CD4-positive, alpha-beta T cell treated with Interleukin-15 for 1 hour (primary cell): Measurements from ENCODE around the gene PLPPR4.
"Not testable (repeated sequence)": the region's sequence is repeated elsewhere in the genome, so short reads cannot be mapped to it uniquely, and the experiment has no call there.

Source experiments
- DNase-seq: peaks from one replicate; pipeline ENCODE4 v3.0.0-alpha.2; 2020

The PLPPR4 gene

GRCh38 chr1:99264201-99265021, at the start of gene PLPPR4:
Gene PLPPR4 (plus strand): TSS chr1:99264492. CDS start chr1:99264594, 102 bp downstream.
- no peak for DNase-seq

- DNase-seq, result no peak
These were observed 47.3 kb upstream of the PLPPR4 start for GRCh38 chr1:99216956-99217355.

GRCh38 chr1:99217599-99217998, 46.7 kb upstream of the PLPPR4 start:
- no peak for DNase-seq

GRCh38 chr1:99218572-99218971, 45.7 kb upstream of the PLPPR4 start:
- no peak for DNase-seq

- no peak for DNase-seq
These were observed 45.3 kb upstream of the PLPPR4 start for GRCh38 chr1:99218999-99219398.

GRCh38 chr1:99227056-99227897, 37.0 kb upstream of the PLPPR4 start:
- DNase-seq, result no peak

GRCh38 chr1:99228153-99228552, 36.1 kb upstream of the PLPPR4 start:
- no peak for DNase-seq

- DNase-seq, result no peak
These were observed 35.2 kb upstream of the PLPPR4 start for GRCh38 chr1:99229122-99229521.

GRCh38 chr1:99230695-99231094, 33.6 kb upstream of the PLPPR4 start:
- no peak for DNase-seq

GRCh38 chr1:99232172-99232571, 32.1 kb upstream of the PLPPR4 start:
- peak; percentile 15 for DNase-seq

GRCh38 chr1:99233446-99233845, 30.8 kb upstream of the PLPPR4 start:
- DNase-seq, result no peak

- DNase-seq, result no peak
These were observed 27.5 kb upstream of the PLPPR4 start for GRCh38 chr1:99236756-99237155.

- DNase-seq, result no peak
These were observed 24.6 kb upstream of the PLPPR4 start for GRCh38 chr1:99239690-99240089.

GRCh38 chr1:99240621-99241020, 23.7 kb upstream of the PLPPR4 start:
- DNase-seq, result no peak

- DNase-seq, result no peak
These were observed 18.1 kb upstream of the PLPPR4 start for GRCh38 chr1:99246152-99246551.

GRCh38 chr1:99247199-99247598, 17.1 kb upstream of the PLPPR4 start:
- no peak for DNase-seq

- DNase-seq, result no peak
These were observed 13.6 kb upstream of the PLPPR4 start for GRCh38 chr1:99250728-99251127.

GRCh38 chr1:99251308-99251707, 13.0 kb upstream of the PLPPR4 start:
- no peak for DNase-seq

- no peak for DNase-seq
These were observed 11.7 kb upstream of the PLPPR4 start for GRCh38 chr1:99252630-99253029.

- not testable (repeated sequence) for DNase-seq
These were observed 3.9 kb upstream of the PLPPR4 start for GRCh38 chr1:99260402-99260801.

GRCh38 chr1:99265124-99265523, 832 bp downstream of the PLPPR4 start:
- no peak for DNase-seq

- DNase-seq, result no peak
These were observed 2.4 kb downstream of the PLPPR4 start for GRCh38 chr1:99266726-99267125.

- DNase-seq, result no peak
These were observed 3.7 kb downstream of the PLPPR4 start for GRCh38 chr1:99268021-99268420.

GRCh38 chr1:99269321-99269720, 5.0 kb downstream of the PLPPR4 start:
- DNase-seq, result no peak
